ENCODE measurements around the gene SRP9.

The SRP9 gene, protein sequence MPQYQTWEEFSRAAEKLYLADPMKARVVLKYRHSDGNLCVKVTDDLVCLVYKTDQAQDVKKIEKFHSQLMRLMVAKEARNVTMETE

DNA sequence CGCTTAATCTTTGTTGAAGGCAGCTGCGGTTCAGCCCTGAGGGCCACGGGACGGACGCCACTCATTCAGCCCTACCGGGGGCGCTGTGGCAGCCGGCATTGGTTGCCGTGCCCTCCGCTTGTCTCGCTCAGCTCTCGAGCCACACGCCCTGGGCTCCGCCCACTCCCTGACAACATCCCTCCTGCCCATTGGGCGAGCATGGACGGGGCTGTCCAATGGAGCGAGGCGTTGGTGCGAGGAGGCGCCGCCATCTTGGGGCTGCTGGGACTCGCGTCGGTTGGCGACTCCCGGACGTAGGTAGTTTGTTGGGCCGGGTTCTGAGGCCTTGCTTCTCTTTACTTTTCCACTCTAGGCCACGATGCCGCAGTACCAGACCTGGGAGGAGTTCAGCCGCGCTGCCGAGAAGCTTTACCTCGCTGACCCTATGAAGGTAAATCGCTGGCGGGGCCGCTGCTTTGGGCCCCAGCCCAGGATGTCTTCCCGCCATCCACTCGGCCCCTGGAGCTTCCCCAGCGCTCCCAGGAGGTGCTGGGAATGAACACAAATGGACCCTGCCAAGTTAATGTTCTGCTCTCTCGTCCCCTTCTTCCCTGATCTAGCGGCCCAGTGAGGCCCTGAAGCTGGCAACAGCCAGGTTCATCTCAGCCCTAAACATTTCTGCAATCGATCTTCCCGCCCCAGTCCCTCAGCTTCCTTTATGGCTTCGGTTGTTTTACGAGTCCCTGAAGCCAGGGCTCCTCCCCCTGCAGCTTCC, at the start of gene SRP9:
Gene SRP9, plus strand, starts transcription at position 244 of the 754 bp plus-strand sequence. Its CDS starts 115 bp downstream, at position 359.
- 0 out of 2 replicates have a peak, but pooled peaks have one; percentile 42 for TF ChIP-seq ZFP3 (CRISPR knock-in tag; IDR thresholded peaks at IDR 0.05)
- TF ChIP-seq, protein P1, sequence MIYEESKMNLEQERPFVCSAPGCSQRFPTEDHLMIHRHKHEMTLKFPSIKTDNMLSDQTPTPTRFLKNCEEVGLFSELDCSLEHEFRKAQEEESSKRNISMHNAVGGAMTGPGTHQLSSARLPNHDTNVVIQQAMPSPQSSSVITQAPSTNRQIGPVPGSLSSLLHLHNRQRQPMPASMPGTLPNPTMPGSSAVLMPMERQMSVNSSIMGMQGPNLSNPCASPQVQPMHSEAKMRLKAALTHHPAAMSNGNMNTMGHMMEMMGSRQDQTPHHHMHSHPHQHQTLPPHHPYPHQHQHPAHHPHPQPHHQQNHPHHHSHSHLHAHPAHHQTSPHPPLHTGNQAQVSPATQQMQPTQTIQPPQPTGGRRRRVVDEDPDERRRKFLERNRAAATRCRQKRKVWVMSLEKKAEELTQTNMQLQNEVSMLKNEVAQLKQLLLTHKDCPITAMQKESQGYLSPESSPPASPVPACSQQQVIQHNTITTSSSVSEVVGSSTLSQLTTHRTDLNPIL (CRISPR knock-in tag; IDR thresholded peaks at IDR 0.05; ENCODE audit: low read depth) = no peak
- ATAC-seq = peak; percentile 98

DNA sequence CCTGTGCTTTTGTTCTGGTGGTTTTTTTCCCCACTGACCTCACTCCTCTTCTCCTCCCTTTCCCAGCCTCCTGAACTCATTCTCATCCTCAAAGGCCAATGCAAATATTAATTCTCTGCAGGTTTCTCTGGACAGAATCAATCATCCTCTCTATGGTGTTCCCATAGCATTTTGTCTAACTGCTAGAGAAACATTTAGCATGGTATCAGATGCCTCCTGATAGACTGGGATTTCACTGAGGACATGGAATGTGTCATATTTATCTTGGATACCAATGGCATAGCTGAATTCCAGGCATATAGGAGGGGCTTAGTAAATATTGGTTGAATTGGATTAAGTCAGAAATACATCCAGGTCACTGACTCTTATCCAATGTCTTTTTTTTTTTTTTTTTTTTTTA, 46.1 kb upstream of the SRP9 start:
- TF ChIP-seq, protein P2, sequence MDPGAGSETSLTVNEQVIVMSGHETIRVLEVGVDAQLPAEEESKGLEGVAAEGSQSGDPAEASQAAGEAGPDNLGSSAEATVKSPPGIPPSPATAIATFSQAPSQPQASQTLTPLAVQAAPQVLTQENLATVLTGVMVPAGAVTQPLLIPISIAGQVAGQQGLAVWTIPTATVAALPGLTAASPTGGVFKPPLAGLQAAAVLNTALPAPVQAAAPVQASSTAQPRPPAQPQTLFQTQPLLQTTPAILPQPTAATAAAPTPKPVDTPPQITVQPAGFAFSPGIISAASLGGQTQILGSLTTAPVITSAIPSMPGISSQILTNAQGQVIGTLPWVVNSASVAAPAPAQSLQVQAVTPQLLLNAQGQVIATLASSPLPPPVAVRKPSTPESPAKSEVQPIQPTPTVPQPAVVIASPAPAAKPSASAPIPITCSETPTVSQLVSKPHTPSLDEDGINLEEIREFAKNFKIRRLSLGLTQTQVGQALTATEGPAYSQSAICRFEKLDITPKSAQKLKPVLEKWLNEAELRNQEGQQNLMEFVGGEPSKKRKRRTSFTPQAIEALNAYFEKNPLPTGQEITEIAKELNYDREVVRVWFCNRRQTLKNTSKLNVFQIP (CRISPR knock-in tag; IDR thresholded peaks at IDR 0.05; ENCODE audit: borderline replicate concordance, low read depth) = no peak
- TF ChIP-seq, protein P3, sequence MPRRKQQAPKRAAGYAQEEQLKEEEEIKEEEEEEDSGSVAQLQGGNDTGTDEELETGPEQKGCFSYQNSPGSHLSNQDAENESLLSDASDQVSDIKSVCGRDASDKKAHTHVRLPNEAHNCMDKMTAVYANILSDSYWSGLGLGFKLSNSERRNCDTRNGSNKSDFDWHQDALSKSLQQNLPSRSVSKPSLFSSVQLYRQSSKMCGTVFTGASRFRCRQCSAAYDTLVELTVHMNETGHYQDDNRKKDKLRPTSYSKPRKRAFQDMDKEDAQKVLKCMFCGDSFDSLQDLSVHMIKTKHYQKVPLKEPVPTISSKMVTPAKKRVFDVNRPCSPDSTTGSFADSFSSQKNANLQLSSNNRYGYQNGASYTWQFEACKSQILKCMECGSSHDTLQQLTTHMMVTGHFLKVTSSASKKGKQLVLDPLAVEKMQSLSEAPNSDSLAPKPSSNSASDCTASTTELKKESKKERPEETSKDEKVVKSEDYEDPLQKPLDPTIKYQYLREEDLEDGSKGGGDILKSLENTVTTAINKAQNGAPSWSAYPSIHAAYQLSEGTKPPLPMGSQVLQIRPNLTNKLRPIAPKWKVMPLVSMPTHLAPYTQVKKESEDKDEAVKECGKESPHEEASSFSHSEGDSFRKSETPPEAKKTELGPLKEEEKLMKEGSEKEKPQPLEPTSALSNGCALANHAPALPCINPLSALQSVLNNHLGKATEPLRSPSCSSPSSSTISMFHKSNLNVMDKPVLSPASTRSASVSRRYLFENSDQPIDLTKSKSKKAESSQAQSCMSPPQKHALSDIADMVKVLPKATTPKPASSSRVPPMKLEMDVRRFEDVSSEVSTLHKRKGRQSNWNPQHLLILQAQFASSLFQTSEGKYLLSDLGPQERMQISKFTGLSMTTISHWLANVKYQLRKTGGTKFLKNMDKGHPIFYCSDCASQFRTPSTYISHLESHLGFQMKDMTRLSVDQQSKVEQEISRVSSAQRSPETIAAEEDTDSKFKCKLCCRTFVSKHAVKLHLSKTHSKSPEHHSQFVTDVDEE (CRISPR knock-in tag; IDR thresholded peaks at IDR 0.05) = no peak
- TF ChIP-seq PPARA (CRISPR knock-in tag; IDR thresholded peaks at IDR 0.05; ENCODE audit: borderline replicate concordance) (no peak), ISL1 (CRISPR knock-in tag; IDR thresholded peaks at IDR 0.05) (no peak), GLIS3 (CRISPR knock-in tag; IDR thresholded peaks at IDR 0.05) (no peak), ZFP30 (CRISPR knock-in tag; IDR thresholded peaks at IDR 0.05) (no peak), ZFP3 (CRISPR knock-in tag; IDR thresholded peaks at IDR 0.05) (no peak), ZC3H10 (CRISPR knock-in tag; IDR thresholded peaks at IDR 0.05) (no peak), ESRRG (CRISPR knock-in tag; IDR thresholded peaks at IDR 0.05) (no peak), RARB (CRISPR knock-in tag; IDR thresholded peaks at IDR 0.05) (no peak), ZNF70 (CRISPR knock-in tag; IDR thresholded peaks at IDR 0.05) (no peak), TOX (CRISPR knock-in tag; IDR thresholded peaks at IDR 0.05; ENCODE audit: borderline replicate concordance) (no peak)
- TF ChIP-seq, protein P4, sequence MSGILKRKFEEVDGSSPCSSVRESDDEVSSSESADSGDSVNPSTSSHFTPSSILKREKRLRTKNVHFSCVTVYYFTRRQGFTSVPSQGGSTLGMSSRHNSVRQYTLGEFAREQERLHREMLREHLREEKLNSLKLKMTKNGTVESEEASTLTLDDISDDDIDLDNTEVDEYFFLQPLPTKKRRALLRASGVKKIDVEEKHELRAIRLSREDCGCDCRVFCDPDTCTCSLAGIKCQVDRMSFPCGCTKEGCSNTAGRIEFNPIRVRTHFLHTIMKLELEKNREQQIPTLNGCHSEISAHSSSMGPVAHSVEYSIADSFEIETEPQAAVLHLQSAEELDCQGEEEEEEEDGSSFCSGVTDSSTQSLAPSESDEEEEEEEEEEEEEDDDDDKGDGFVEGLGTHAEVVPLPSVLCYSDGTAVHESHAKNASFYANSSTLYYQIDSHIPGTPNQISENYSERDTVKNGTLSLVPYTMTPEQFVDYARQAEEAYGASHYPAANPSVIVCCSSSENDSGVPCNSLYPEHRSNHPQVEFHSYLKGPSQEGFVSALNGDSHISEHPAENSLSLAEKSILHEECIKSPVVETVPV (CRISPR knock-in tag; IDR thresholded peaks at IDR 0.05) = no peak
- no peak for ATAC-seq

DNA sequence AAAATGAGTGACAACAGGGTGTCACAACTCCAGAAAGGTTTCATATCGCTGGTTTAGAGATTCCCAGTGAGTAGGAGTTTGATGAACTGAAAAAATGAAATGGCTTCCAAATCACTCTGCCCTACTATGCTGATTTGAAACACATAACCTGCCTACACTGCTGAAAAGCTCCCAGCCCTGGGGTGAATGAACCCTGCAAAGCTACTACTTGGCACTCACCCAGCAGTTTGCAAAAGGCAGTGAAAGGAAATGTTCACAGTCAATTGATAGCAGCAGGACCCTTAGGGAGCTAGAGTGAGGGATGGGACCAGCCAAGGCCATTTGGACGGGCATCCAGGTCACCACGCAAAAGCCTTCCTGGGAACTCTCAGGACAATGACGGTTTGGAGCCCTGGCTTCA, 44.4 kb upstream of the SRP9 start:
- TF ChIP-seq SNAI2 (CRISPR knock-in tag; IDR thresholded peaks at IDR 0.05) (no peak), ZNF8 (CRISPR knock-in tag; IDR thresholded peaks at IDR 0.05) (no peak), ZNF565 (CRISPR knock-in tag; conservative IDR thresholded peaks at IDR 0.05; ENCODE audit: low read depth) (no peak)
- TF ChIP-seq, protein P2 (CRISPR knock-in tag; IDR thresholded peaks at IDR 0.05; ENCODE audit: borderline replicate concordance, low read depth) = no peak

More for the DNA sequence above, 44.4 kb upstream of the SRP9 start:
- no peak for ATAC-seq
